ENCODE measurements around the gene RAD51AP2. TPM values are rescaled to one million over a fixed set of nuclear protein-coding genes. Genes with fewer than 3 reads are reported as not detected.
A peak's percentile ranks its signal among the peaks of the same experiment; 100 is the strongest.

The RAD51AP2 gene
- total and polyA plus RNA-seq, 2 of the 13 experiments (the other 11 are each of a cell fraction or from before 2014, with no cell fraction given), result 0.11 to 0.12 TPM

- peak within 1 kb of the TSS; percentile 78 for H3K9ac ChIP-seq (ENCODE audit: insufficient read depth, low read depth, low read length)
- peak within 1 kb of the TSS; percentile 94 for H3K27ac ChIP-seq (ENCODE audit: extremely low read length, insufficient read depth, low read length)
- BruUV-seq (replicated peaks), result TSS peak; percentile 74
- TF ChIP-seq TBX3 (IDR thresholded peaks at IDR 0.05; ENCODE audit: borderline replicate concordance), result no peak
- no peak for TF ChIP-seq ZNF570 (CRISPR knock-in tag; IDR thresholded peaks at IDR 0.05; ENCODE audit: borderline replicate concordance)
- no peak for TF ChIP-seq ZNF44 (CRISPR knock-in tag; IDR thresholded peaks at IDR 0.05)
- TF ChIP-seq RBAK (CRISPR knock-in tag; IDR thresholded peaks at IDR 0.05), result no peak
- peak; percentile 94 for TF ChIP-seq ZNF749 (CRISPR knock-in tag; IDR thresholded peaks at IDR 0.05; ENCODE audit: borderline replicate concordance)
- TF ChIP-seq TAF1 (CRISPR knock-in tag; IDR thresholded peaks at IDR 0.05), result peak; percentile 73
- TF ChIP-seq SNAPC4 (CRISPR knock-in tag; IDR thresholded peaks at IDR 0.05), result peak; percentile 65; the same call in 1 of the 2 replicates
- TF ChIP-seq SIN3A (IDR thresholded peaks at IDR 0.05; ENCODE audit: borderline replicate concordance, low read depth, low read length), result 0 out of 2 replicates have a peak, but pooled peaks have one; percentile 70
- TF ChIP-seq RARA (CRISPR knock-in tag; IDR thresholded peaks at IDR 0.05), result peak; percentile 41; the same call in 1 of the 2 replicates
- TF ChIP-seq ZNF567 (CRISPR knock-in tag; IDR thresholded peaks at IDR 0.05; ENCODE audit: borderline replicate concordance), result no peak
- no peak for TF ChIP-seq MAFG (CRISPR knock-in tag; IDR thresholded peaks at IDR 0.05)
- peak; percentile 88 for TF ChIP-seq HNRNPLL (IDR thresholded peaks at IDR 0.05; ENCODE audit: low read depth, low read length, poor library complexity, severe bottlenecking)
- 0 out of 2 replicates have a peak, but pooled peaks have one; percentile 22 for TF ChIP-seq ZNF615 (CRISPR knock-in tag; IDR thresholded peaks at IDR 0.05; ENCODE audit: borderline replicate concordance)
- TF ChIP-seq GABPB1 (CRISPR knock-in tag; IDR thresholded peaks at IDR 0.05), result peak; percentile 75
- no peak for TF ChIP-seq ZBTB8A (CRISPR knock-in tag; IDR thresholded peaks at IDR 0.05; ENCODE audit: borderline replicate concordance, low read depth)
- peak; percentile 98 for TF ChIP-seq PHF21A (CRISPR knock-in tag; IDR thresholded peaks at IDR 0.05)
- no peak for TF ChIP-seq ZNF660 (CRISPR knock-in tag; IDR thresholded peaks at IDR 0.05; ENCODE audit: borderline replicate concordance, low read depth)
- no peak; the same call in 1 of the 2 replicates for TF ChIP-seq ZSCAN29 (CRISPR knock-in tag; conservative IDR thresholded peaks at IDR 0.05)
These were observed 22.0 kb upstream of the RAD51AP2 start, which contains the start of gene VSNL1 for GRCh38 chr2:17540093-17540812. Gene VSNL1 (plus strand): TSS chr2:17540696. CDS start chr2:17592075, 51,379 bp downstream.

More at GRCh38 chr2:17540093-17540812, 22.0 kb upstream of the RAD51AP2 start, which contains the start of gene VSNL1:
- ChIA-PET CTCF (ENCODE audit: low intra/inter-chr PET ratio, low total read pairs) (no interaction called here), POLR2A (interaction anchor here (0.8 to 3.6 kb wide), 21 partner anchors 10 to 213 kb away, joined by 3 to 32 read pairs (median 6); partner anchors contain the start of genes GEN1, RAD51AP2 and SMC6)
- 1% methylated on average over 41 of the region's 43 CpGs for WGBS (ENCODE audit: low lambda C conversion rate)
- peak; percentile 65 for FAIRE-seq
- Histone ChIP-seq H3K36me3 (replicated peaks in 1 of 2; ENCODE audit: control insufficient read depth in 1 of 2, insufficient read depth in 2 of 2, low read length in 2 of 2) (no peaks in the 10 kb centered on the region), H3K4me3 (replicated peaks in 1 of 3; ENCODE audit: insufficient read depth in 1 of 3, low read depth in 2 of 3, low read length in 3 of 3) (peak within 1 kb of the TSS; percentile 78 to 97 (median 83)), H3K4me2 (ENCODE audit: low read depth, low read length) (peak within 1 kb of the TSS; percentile 97), H3K4me1 (ENCODE audit: insufficient read depth, low read length) (peaks cover 43% of the 10 kb centered on the region), H4K20me1 (ENCODE audit: insufficient read depth, low read length) (no peaks in the 10 kb centered on the region), H2AFZ (ENCODE audit: low read length) (no peak within 1 kb of the TSS), H3K9me3 (ENCODE audit: low read length) (no peaks in the 10 kb centered on the region), H3K79me2 (ENCODE audit: insufficient read depth, low read length) (peaks cover 56% of the 10 kb centered on the region), H3K27me3 (ENCODE audit: control insufficient read depth in 1 of 2, insufficient read depth in 2 of 2, low read length in 2 of 2) (peaks cover 0 to 3% of the 10 kb centered on the region in 2 experiments; a peak in 1 of 5 replicates)
- peak; percentile 73 for ATAC-seq
- intact Hi-C loops (cut with micrococcal nuclease; ENCODE audit: unreplicated experiment) (loop anchor here (1.0 to 5.0 kb wide), 7 partner anchors 17 to 212 kb away; partner anchors contain the start of genes GEN1 and SMC6), in situ Hi-C loops (cut with HindIII; ENCODE audit: extremely low pct_ligation_motif_present, low pct_unique_long_range_greater_than_20kb) (loop anchor here (5.0 to 10.0 kb wide), 3 partner anchors 55 to 215 kb away; partner anchors contain the start of genes GEN1 and SMC6)
- peak; percentile 98 for DNase-seq (ENCODE audit: low spot score)

Measured in HepG2 (cell line).